Fibroblast of mammary gland (primary cell): Measurements from ENCODE around the gene HEG1.
A peak's percentile ranks its signal among the peaks of the same experiment; 100 is the strongest.

Experiments
- DNase-seq: peaks from one replicate; pipeline ENCODE4 v3.0.0-alpha.2; 2010; ENCODE audit warnings: low read depth
- H3K4me3 ChIP-seq: 2 replicates; pipeline ENCODE4 v1.5.1; 2011; ENCODE audit warnings: low read depth, mild to moderate bottlenecking, low read length, moderate library complexity; ENCODE audit not compliant: control insufficient read depth
- TF ChIP-seq, protein P1 (sequence below): conservative IDR thresholded peaks from 2 replicates; pipeline ENCODE4 v1.5.1; 2011; ENCODE audit warnings: low read depth, low read length, inconsistent platforms; ENCODE audit not compliant: control insufficient read depth, insufficient read depth

HEG1 gene

DNA sequence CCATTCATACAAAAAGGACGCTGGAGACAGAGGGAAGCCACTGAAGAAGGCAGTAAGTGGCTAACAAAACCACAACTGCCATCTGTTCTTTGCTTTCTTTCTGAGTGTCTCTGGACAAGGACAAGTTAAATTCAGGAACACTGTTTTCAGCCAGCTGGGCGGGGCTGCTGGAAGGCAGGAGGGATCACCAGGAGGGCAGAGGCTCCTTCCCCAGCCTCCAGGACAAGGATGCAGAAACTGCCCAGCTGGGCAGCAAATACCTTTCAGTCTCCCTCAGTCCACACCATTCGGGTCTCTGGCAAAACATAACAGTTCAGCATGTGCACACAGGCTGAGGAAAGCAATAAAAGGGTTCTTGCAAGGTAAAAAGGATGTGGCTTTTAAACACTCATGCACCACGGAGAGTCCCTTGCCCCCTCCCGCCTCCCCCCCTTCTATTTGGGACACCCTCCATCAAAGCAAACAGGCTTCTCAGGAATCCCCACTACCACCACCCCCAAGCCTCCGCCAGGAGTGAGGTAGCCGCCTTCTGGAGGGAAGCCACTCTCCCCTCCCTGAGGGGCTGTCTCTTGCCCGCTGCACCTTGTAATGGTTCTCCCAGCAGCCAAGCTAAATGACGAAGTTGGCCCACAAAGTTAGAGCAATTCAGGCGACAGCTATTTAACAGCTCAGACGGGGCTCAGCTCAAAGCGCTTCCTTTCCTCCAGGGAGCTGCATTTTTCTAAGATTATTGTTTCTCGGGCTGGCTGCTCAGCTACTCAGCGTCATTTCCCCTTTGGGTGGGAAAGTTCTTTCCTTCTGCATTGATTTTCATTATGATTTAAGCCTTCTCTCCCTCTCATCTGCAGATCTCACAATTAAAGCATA, 3.8 kb downstream of the HEG1 start:
- TF ChIP-seq, protein P1, sequence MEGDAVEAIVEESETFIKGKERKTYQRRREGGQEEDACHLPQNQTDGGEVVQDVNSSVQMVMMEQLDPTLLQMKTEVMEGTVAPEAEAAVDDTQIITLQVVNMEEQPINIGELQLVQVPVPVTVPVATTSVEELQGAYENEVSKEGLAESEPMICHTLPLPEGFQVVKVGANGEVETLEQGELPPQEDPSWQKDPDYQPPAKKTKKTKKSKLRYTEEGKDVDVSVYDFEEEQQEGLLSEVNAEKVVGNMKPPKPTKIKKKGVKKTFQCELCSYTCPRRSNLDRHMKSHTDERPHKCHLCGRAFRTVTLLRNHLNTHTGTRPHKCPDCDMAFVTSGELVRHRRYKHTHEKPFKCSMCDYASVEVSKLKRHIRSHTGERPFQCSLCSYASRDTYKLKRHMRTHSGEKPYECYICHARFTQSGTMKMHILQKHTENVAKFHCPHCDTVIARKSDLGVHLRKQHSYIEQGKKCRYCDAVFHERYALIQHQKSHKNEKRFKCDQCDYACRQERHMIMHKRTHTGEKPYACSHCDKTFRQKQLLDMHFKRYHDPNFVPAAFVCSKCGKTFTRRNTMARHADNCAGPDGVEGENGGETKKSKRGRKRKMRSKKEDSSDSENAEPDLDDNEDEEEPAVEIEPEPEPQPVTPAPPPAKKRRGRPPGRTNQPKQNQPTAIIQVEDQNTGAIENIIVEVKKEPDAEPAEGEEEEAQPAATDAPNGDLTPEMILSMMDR = no peak

DNA sequence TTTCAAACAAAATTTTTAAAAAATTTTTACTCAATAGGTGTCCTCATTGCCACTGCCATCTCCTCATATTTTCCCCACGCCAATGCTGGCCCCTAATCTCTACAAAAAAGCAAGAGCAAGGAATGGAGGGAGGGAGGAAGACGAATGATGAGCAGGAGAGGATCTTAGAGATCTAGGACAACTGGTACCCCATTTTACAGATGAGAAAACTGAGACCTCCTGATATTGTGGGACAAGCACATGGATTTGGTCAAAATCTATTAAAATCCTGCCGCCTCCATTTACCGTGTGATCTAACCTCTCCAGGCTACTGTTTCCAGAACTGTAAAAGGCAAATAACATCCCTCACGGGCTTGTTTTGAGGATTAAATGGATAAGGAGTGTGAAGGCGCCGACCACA, 4.6 kb downstream of the HEG1 start:
- no peak for DNase-seq
- TF ChIP-seq, protein P1 = no peak
- no peak overlapping the region for H3K4me3 ChIP-seq

More for the DNA sequence above, 3.8 kb downstream of the HEG1 start:
- peak; percentile 97 for DNase-seq
- H3K4me3 ChIP-seq = peak overlapping the region; percentile 38

DNA sequence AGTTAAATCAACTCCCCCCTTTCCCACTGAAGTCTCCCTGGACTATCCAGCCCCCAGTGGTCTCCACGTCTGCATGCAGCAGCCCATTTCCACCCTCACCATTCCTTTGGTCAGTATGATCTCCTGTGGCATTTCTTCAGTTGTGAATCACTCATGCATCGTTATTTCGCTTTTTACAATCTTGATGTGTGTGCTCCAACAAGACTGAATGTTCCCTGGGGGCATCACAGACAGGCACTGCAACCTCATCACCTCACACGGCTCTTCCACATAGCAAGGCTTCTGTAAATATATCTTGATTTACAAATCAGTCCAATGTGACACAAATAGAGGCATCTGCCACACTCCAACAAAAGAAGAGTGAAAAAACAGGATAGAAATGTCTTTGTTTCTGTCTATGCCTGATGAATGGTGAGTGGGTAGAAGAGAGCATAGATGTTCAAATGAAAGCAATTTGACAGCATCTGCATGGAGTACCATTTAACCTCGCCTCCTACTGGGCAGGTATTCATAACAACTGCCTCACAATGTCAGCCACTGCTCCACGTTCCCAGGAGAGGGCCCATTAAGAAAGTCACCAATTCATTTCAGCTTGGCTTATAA, 5.2 kb downstream of the HEG1 start:
- no peak overlapping the region for H3K4me3 ChIP-seq
- no peak for DNase-seq
- TF ChIP-seq, protein P1 = no peak

DNA sequence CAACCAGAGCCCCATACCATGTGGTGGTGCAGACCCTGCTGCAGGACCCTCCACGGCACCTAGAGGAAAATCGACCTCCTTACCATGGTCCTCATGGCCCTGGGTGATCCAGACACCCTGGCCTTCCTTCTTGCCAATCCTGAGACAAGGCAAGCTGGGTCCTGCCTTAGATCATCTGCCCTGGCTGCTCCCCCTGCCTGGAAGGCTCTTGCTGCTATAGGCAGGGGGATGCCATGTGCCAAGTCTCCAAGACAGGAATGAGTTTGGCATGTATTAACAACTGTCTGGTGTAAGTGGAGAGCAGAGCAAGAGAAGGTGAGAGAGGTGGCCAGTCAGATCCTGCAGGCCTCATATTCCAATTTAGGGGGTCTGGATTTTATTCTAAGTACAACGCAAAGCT, 7.5 kb downstream of the HEG1 start:
- H3K4me3 ChIP-seq = no peak overlapping the region
- TF ChIP-seq, protein P1 = no peak

DNA sequence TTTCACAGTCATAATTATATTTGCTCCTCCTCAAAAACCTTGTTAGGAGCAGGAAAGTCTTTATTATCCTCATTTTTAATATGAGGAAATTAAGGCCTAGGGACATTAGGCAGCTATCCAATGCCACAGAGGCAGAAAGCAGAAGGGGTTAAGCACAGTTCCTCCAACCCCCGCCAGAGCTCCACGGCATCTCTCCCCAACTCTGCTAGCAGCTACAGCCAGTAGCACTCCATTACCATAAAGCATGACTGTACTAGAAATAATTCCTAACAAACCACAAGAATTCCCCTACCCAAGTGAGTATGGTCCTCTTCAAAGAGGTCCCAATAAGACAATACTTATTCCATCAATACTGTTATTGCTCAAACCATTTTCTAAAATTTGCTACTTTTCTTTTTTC, 9.8 kb downstream of the HEG1 start:
- H3K4me3 ChIP-seq = no peak overlapping the region
- TF ChIP-seq, protein P1 = peak; percentile 50
- DNase-seq = peak; percentile 84

More for the DNA sequence above, 7.5 kb downstream of the HEG1 start:
- DNase-seq = no peak

DNA sequence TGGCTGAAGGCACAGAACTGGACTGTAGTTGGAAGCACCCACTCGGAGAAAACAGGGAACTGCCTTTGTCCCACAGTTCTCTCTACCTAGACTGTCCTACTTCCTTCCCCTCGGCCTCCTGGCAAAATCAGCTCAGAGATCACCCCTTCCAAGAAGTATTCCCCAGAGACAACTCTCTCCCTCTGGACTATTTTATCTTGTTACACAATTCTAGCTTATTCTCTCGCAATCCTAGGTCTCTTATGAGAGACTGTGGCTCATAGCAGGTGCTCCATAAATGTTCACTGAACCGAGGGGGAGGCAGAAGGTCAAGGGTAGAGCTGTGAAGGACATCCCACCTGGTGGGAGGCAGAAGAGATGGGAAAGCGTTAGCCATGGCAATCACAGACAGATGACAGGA, 10.6 kb downstream of the HEG1 start:
- TF ChIP-seq, protein P1 = no peak
- H3K4me3 ChIP-seq = no peak overlapping the region
- DNase-seq = peak; percentile 29
